GM23338 (cell line): Measurements from ENCODE around the gene ARL15. TPM values are rescaled to one million over a fixed set of nuclear protein-coding genes. Genes with fewer than 3 reads are reported as not detected.

ENCODE experiments used
- ATAC-seq: fragments of 200-7000 bp; cut with Tn5 transposase; 3 replicates; pipeline ENCODE4 v1.9.1; 2020
- DNase-seq: peaks from one replicate; pipeline ENCODE4 v3.0.0-alpha.2; 2015; ENCODE audit warnings: low spot score
- H2AFZ ChIP-seq: fragments of 200-600 bp; sonication (generic); 2 replicates; pipeline ENCODE4 v1.8.0; 2016; ENCODE audit warnings: antibody characterized with exemption, mild to moderate bottlenecking, moderate library complexity
- H3F3A ChIP-seq: fragments of 200-600 bp; sonication (generic); replicated peaks from 2 replicates; pipeline ENCODE4 v1.8.0; 2017; ENCODE audit warnings: antibody characterized with exemption, mixed run types, low read depth
- H3K27ac ChIP-seq: fragments of 200-600 bp; sonication (generic); 2 replicates; pipeline ENCODE4 v1.6.1; 2016; ENCODE audit warnings: low read depth
- H3K27me3 ChIP-seq: fragments of 200-600 bp; sonication (generic); 2 replicates; pipeline ENCODE4 v1.8.0; 2016; ENCODE audit warnings: mild to moderate bottlenecking, mixed run types, moderate library complexity; ENCODE audit not compliant: insufficient read depth
- H3K36me3 ChIP-seq: fragments of 200-600 bp; sonication (generic); 2 replicates; pipeline ENCODE4 v1.8.0; 2016; ENCODE audit warnings: mild to moderate bottlenecking; ENCODE audit not compliant: insufficient read depth
- H3K4me1 ChIP-seq: fragments of 200-600 bp; sonication (generic); 2 replicates; pipeline ENCODE4 v1.8.0; 2016; ENCODE audit warnings: mild to moderate bottlenecking, moderate library complexity; ENCODE audit not compliant: insufficient read depth
- H3K4me2 ChIP-seq: fragments of 200-600 bp; sonication (generic); 2 replicates; pipeline ENCODE4 v1.7.1; 2017; ENCODE audit warnings: mixed run types
- H3K4me3 ChIP-seq: fragments of 200-600 bp; sonication (generic); 2 replicates; pipeline ENCODE4 v1.6.1; 2016; ENCODE audit warnings: mixed run types
- H3K79me2 ChIP-seq: fragments of 200-600 bp; sonication (generic); replicated peaks from 2 replicates; pipeline ENCODE4 v1.8.0; 2017; ENCODE audit warnings: mild to moderate bottlenecking; ENCODE audit not compliant: insufficient read depth
- H3K9me2 ChIP-seq: fragments of 200-600 bp; sonication (generic); 2 replicates; pipeline ENCODE4 v1.8.0; 2017; ENCODE audit not compliant: insufficient read depth
- H4K20me1 ChIP-seq: fragments of 200-600 bp; sonication (generic); replicated peaks from 2 replicates; pipeline ENCODE4 v1.8.0; 2017; ENCODE audit warnings: mild to moderate bottlenecking; ENCODE audit not compliant: insufficient read depth
- H3K27ac Mint-ChIP-seq: 2 replicates; pipeline ENCODE4 v1.8.0; 2020; ENCODE audit warnings: inconsistent platforms, mild to moderate bottlenecking, moderate library complexity, mixed read lengths
- H3K27me3 Mint-ChIP-seq: 3 replicates; pipeline ENCODE4 v1.8.0; 2022; ENCODE audit warnings: low read depth, mild to moderate bottlenecking, moderate library complexity, mixed read lengths, inconsistent platforms; ENCODE audit not compliant: insufficient read depth, poor library complexity
- H3K36me3 Mint-ChIP-seq: 3 replicates; pipeline ENCODE4 v1.8.0; 2021; ENCODE audit warnings: low read depth, mild to moderate bottlenecking, inconsistent platforms, moderate library complexity, mixed read lengths
- H3K4me1 Mint-ChIP-seq: 3 replicates; pipeline ENCODE4 v1.8.0; 2020; ENCODE audit warnings: mild to moderate bottlenecking, inconsistent platforms, mixed read lengths
- H3K4me3 Mint-ChIP-seq: 3 replicates; pipeline ENCODE4 v1.8.0; 2021; ENCODE audit warnings: moderate library complexity, mild to moderate bottlenecking, inconsistent platforms, mixed read lengths
- H3K9me3 Mint-ChIP-seq: 3 replicates; pipeline ENCODE4 v1.8.0; 2020; ENCODE audit warnings: moderate library complexity, mild to moderate bottlenecking, inconsistent platforms, mixed read lengths
- CTCF ChIP-seq, 2 experiments: fragments of 200-600 bp in 1 of 2; sonication (generic) in 1 of 2; conservative IDR thresholded peaks; 2 replicates each; pipeline versions ENCODE4 v1.5.1 to v1.6.1; 2016 to 2017; ENCODE audit warnings: antibody characterized with exemption in 2 of 2, low read depth in 2 of 2, mild to moderate bottlenecking in 2 of 2, moderate library complexity in 1 of 2
- ETS1 ChIP-seq: IDR thresholded peaks from 2 replicates; pipeline ENCODE4 v1.6.1; 2016; ENCODE audit warnings: antibody characterized with exemption
- EZH2 ChIP-seq: fragments of 200-600 bp; sonication (generic); IDR thresholded peaks from one replicate; pipeline ENCODE4 v1.8.0; 2017; ENCODE audit warnings: antibody characterized with exemption, mild to moderate bottlenecking, low read depth; ENCODE audit not compliant: unreplicated experiment
- EZH2phosphoT487 ChIP-seq: fragments of 200-600 bp; sonication (generic); IDR thresholded peaks from one replicate; pipeline ENCODE4 v1.8.1; 2018; ENCODE audit warnings: antibody characterized with exemption; ENCODE audit not compliant: unreplicated experiment
- JUNB ChIP-seq: IDR thresholded peaks from one replicate; pipeline ENCODE4 v1.6.1; 2016; ENCODE audit warnings: antibody characterized with exemption; ENCODE audit not compliant: unreplicated experiment
- NANOG ChIP-seq: IDR thresholded peaks from 2 replicates; pipeline ENCODE4 v1.6.1; 2016; ENCODE audit warnings: antibody characterized with exemption, borderline replicate concordance
- ZNF114 ChIP-seq: fragments of 250-450 bp; sonication (Bioruptor Pico); IDR thresholded peaks from 2 replicates; pipeline ENCODE4 v1.5.0; 2020; ENCODE audit warnings: mild to moderate bottlenecking, moderate library complexity
- ZNF331 ChIP-seq: fragments of 250-450 bp; sonication (Bioruptor Pico); IDR thresholded peaks from 2 replicates; pipeline ENCODE4 v1.5.0; 2020; ENCODE audit warnings: low read depth, mild to moderate bottlenecking, moderate library complexity
- polyA plus RNA-seq: library from polyadenylated mRNA; unstranded; fragments of >200 nt; fragmentation: Nextera tagmentation; extraction: Ambion mirVana; gene quantifications from 2 replicates; pipeline ENCODE4 v1.2.1, GENCODE V29; 2016
- total RNA-seq: library from RNA; depleted of rRNA; stranded (reverse); fragments of >200 nt; shearing (Covaris generic); gene quantifications from 2 replicates; pipeline ENCODE4 v1.2.3, GENCODE V29; 2014

Gene ARL15
- total and polyA plus RNA-seq, 2 experiments from 2014 or later = 13.0 to 54.0 TPM

- Mint-ChIP-seq H3K9me3 (no peaks in the 10 kb centered on the region), H3K4me3 (peak overlapping the region; percentile 14; the same call in 1 of the 3 replicates), H3K36me3 (no peaks in the 10 kb centered on the region; the same call in 2 of the 3 replicates), H3K27me3 (peaks cover 2% of the 10 kb centered on the region), H3K27ac (peak overlapping the region; percentile 79), H3K4me1 (peaks cover 65% of the 10 kb centered on the region)
- H3K4me1 ChIP-seq = peaks cover 32% of the 10 kb centered on the region
- H3K4me3 ChIP-seq = no peak overlapping the region
- H3K9me2 ChIP-seq = no peaks in the 10 kb centered on the region
- TF ChIP-seq ETS1 = no peak
- peak; percentile 27 for TF ChIP-seq JUNB
- TF ChIP-seq ZNF114 = no peak
- H2AFZ ChIP-seq = no peak overlapping the region
- peak overlapping the region; percentile 24; the same call in 1 of the 2 replicates for H3K27ac ChIP-seq
- 0 out of 2 replicates have a peak overlapping the region, but pooled peaks have one; percentile 22 for H3K4me2 ChIP-seq
- H3K27me3 ChIP-seq = no peaks in the 10 kb centered on the region
- H4K20me1 ChIP-seq = no peaks in the 10 kb centered on the region
- no peaks in the 10 kb centered on the region for H3K79me2 ChIP-seq
- peak; percentile 70 for DNase-seq
- H3F3A ChIP-seq = no peaks in the 10 kb centered on the region
- ATAC-seq = peak; percentile 83
- H3K36me3 ChIP-seq = no peaks in the 10 kb centered on the region
These were observed 427.7 kb downstream of the ARL15 start for GRCh38 chr5:53882676-53883031.

GRCh38 chr5:53882006-53882675 lies 428.2 kb downstream of the ARL15 start:
- ATAC-seq = no peak
- Histone ChIP-seq H3K9me2 (no peaks in the 10 kb centered on the region), H2AFZ (no peak overlapping the region), H3K27me3 (no peaks in the 10 kb centered on the region), H3K79me2 (no peaks in the 10 kb centered on the region), H3K4me1 (peaks cover 32% of the 10 kb centered on the region), H3K4me2 (0 out of 2 replicates have a peak overlapping the region, but pooled peaks have one; percentile 22), H3K4me3 (no peak overlapping the region), H3K27ac (peak overlapping the region; percentile 24), H4K20me1 (no peaks in the 10 kb centered on the region), H3F3A (no peaks in the 10 kb centered on the region), H3K36me3 (no peaks in the 10 kb centered on the region)
- Mint-ChIP-seq H3K4me1 (peaks cover 60% of the 10 kb centered on the region), H3K27ac (peak overlapping the region; percentile 79), H3K9me3 (no peaks in the 10 kb centered on the region), H3K4me3 (no peak overlapping the region), H3K36me3 (no peaks in the 10 kb centered on the region; the same call in 2 of the 3 replicates), H3K27me3 (peaks cover 2% of the 10 kb centered on the region)
- DNase-seq = no peak
- no peak for TF ChIP-seq EZH2
- no peak for TF ChIP-seq ZNF331
- TF ChIP-seq JUNB = no peak
- no peak for TF ChIP-seq EZH2phosphoT487
- TF ChIP-seq NANOG = no peak
- no peak for TF ChIP-seq ETS1
- TF ChIP-seq CTCF (conservative IDR thresholded peaks at IDR 0.05; ENCODE audit: low read depth in 2 of 2) = no peak
